IMR-90 (cell line): Measurements from ENCODE around the gene RC3H2. TPM values are rescaled to one million over a fixed set of nuclear protein-coding genes. Genes with fewer than 3 reads are reported as not detected.

Source experiments
- ATAC-seq: fragments of 200-7000 bp; cut with Tn5 transposase; 2 replicates; pipeline ENCODE4 v1.9.1; 2020; ENCODE audit warnings: low read depth, mild to moderate bottlenecking, moderate library complexity
- BruUV-seq: library from RNA; stranded (reverse); fragments of 400-500 nt; replicated peaks from 2 replicates; lab custom pipeline; 2021; lab: Mats Ljungman, UMichigan
- CTCF ChIA-PET: fragments of 300-600 bp; formaldehyde crosslinking; extraction: SDS; loops from one replicate; lab custom pipeline; 2021; ENCODE audit warnings: antibody characterized with exemption; lab: Yijun Ruan, JAX
- POLR2A ChIA-PET: fragments of 300-600 bp; sonication (Branson Sonifier 250); formaldehyde crosslinking; loops from one replicate; lab custom pipeline; 2022; ENCODE audit warnings: antibody characterized with exemption; ENCODE audit not compliant: unreplicated experiment; lab: Charles Lee
- DNase-seq: peaks from one replicate; pipeline ENCODE4 v3.0.0; 2013
- H2AFZ ChIP-seq: replicated peaks from 2 replicates; pipeline ENCODE3; 2013; ENCODE audit warnings: low read length, mild to moderate bottlenecking; ENCODE audit not compliant: poor library complexity
- H2AK5ac ChIP-seq: 2 replicates; pipeline ENCODE4 v1.6.1; 2013; ENCODE audit warnings: low read depth, low read length, inconsistent platforms
- H2AK9ac ChIP-seq: replicated peaks from 2 replicates; pipeline ENCODE3; 2013; ENCODE audit warnings: mild to moderate bottlenecking, low read depth, low read length, moderate library complexity; ENCODE audit not compliant: poor library complexity
- H2BK120ac ChIP-seq: 2 replicates; pipeline ENCODE4 v1.6.1; 2013; ENCODE audit warnings: low read depth, low read length, inconsistent platforms
- H2BK15ac ChIP-seq: 3 replicates; pipeline ENCODE4 v1.6.1; 2013; ENCODE audit warnings: low read depth, low read length, inconsistent platforms
- H2BK20ac ChIP-seq: 2 replicates; pipeline ENCODE4 v1.6.1; 2013; ENCODE audit warnings: low read depth, mild to moderate bottlenecking, inconsistent platforms, low read length, moderate library complexity
- H2BK5ac ChIP-seq: 2 replicates; pipeline ENCODE4 v1.6.1; 2013; ENCODE audit warnings: mild to moderate bottlenecking, low read depth, low read length, inconsistent platforms; ENCODE audit not compliant: poor library complexity, severe bottlenecking
- H3K14ac ChIP-seq: replicated peaks from 2 replicates; pipeline ENCODE4 v1.6.1; 2013; ENCODE audit warnings: low read depth, low read length, inconsistent platforms
- H3K18ac ChIP-seq: 2 replicates; pipeline ENCODE4 v1.6.1; 2013; ENCODE audit warnings: low read depth, low read length, control low read depth
- H3K23ac ChIP-seq: 2 replicates; pipeline ENCODE4 v1.6.1; 2013; ENCODE audit warnings: low read depth, low read length, inconsistent platforms
- H3K27ac ChIP-seq: 2 replicates; pipeline ENCODE4 v1.5.1; 2013; ENCODE audit warnings: mild to moderate bottlenecking, control low read depth, low read length; ENCODE audit not compliant: insufficient read depth
- H3K27me3 ChIP-seq: 2 replicates; pipeline ENCODE4 v1.6.1; 2013; ENCODE audit warnings: low read length; ENCODE audit not compliant: control insufficient read depth, insufficient read depth
- H3K36me3 ChIP-seq: 2 replicates; pipeline ENCODE4 v1.6.1; 2013; ENCODE audit warnings: low read length, mixed read lengths; ENCODE audit not compliant: control insufficient read depth, insufficient read depth
- H3K4ac ChIP-seq: 2 replicates; pipeline ENCODE4 v1.6.1; 2013; ENCODE audit warnings: low read depth, low read length, inconsistent platforms
- H3K4me1 ChIP-seq: 2 replicates; pipeline ENCODE4 v1.6.1; 2013; ENCODE audit warnings: low read length, mixed read lengths; ENCODE audit not compliant: control insufficient read depth, insufficient read depth
- H3K4me2 ChIP-seq: 2 replicates; pipeline ENCODE4 v1.6.1; 2013; ENCODE audit warnings: low read depth, mild to moderate bottlenecking, control low read depth, low read length, moderate library complexity
- H3K4me3 ChIP-seq: 2 replicates; pipeline ENCODE4 v1.5.1; 2013; ENCODE audit warnings: low read depth, mild to moderate bottlenecking, control low read depth, low read length, moderate library complexity; ENCODE audit not compliant: insufficient read depth
- H3K56ac ChIP-seq: 2 replicates; pipeline ENCODE4 v1.6.1; 2013; ENCODE audit warnings: low read length, inconsistent platforms; ENCODE audit not compliant: insufficient read depth; ENCODE audit errors: extremely low read depth
- H3K79me1 ChIP-seq, 2 experiments: 2 replicates each; pipeline ENCODE4 v1.6.1; 2013; ENCODE audit warnings: low read length in 2 of 2, inconsistent platforms in 1 of 2, low read depth in 1 of 2
- H3K9ac ChIP-seq: 2 replicates; pipeline ENCODE4 v1.6.1; 2013; ENCODE audit warnings: low read depth, low read length, control low read depth
- H3K9me1 ChIP-seq: 2 replicates; pipeline ENCODE4 v1.6.1; 2013; ENCODE audit warnings: low read length, inconsistent platforms; ENCODE audit not compliant: insufficient read depth
- H3K9me3 ChIP-seq: 2 replicates; pipeline ENCODE4 v1.6.1; 2013; ENCODE audit warnings: low read length; ENCODE audit not compliant: control insufficient read depth, insufficient read depth
- H4K20me1 ChIP-seq: 2 replicates; pipeline ENCODE4 v1.6.1; 2013; ENCODE audit warnings: low read length, inconsistent platforms; ENCODE audit not compliant: insufficient read depth
- H4K5ac ChIP-seq: 2 replicates; pipeline ENCODE4 v1.6.1; 2013; ENCODE audit warnings: mild to moderate bottlenecking, low read depth, low read length, control low read depth
- H4K8ac ChIP-seq, 2 experiments: 2 replicates each; pipeline ENCODE4 v1.6.1; 2013; ENCODE audit warnings: low read depth in 2 of 2, low read length in 2 of 2, control low read depth in 1 of 2, inconsistent platforms in 1 of 2
- H4K91ac ChIP-seq: 2 replicates; pipeline ENCODE4 v1.6.1; 2013; ENCODE audit warnings: low read depth, low read length, inconsistent platforms; ENCODE audit not compliant: insufficient read depth
- RAD21 ChIP-seq: IDR thresholded peaks from 2 replicates; pipeline ENCODE4 v1.6.1; 2012; ENCODE audit warnings: low read length, improper control_type of control experiment
- SMC3 ChIP-seq: fragments of 150-350 bp; IDR thresholded peaks from 2 replicates; pipeline ENCODE4 v1.6.1; 2016; ENCODE audit warnings: low read depth, mild to moderate bottlenecking, antibody characterized with exemption, low read length, moderate library complexity
- WGBS, 2 experiments: methylation state at CpG; one replicate each; pipeline versions ENCODE4 v1.1.5 to v1.1.7; 2013; ENCODE audit warnings: missing lambda C conversion rate in 2 of 2; ENCODE audit not compliant: insufficient read length in 1 of 2; ENCODE audit errors: extremely low coverage in 2 of 2; 5-methylcytosine and 5-hydroxymethylcytosine counted together
- dilution Hi-C: fragments of 300-500 bp; cut with HindIII; formaldehyde crosslinking; loops from one replicate; pipeline ENCODE4 v1.14.3; 2018; ENCODE audit warnings: low sequenced_read_pairs; ENCODE audit not compliant: unreplicated experiment
- in situ Hi-C: fragments of 300-500 bp; cut with MboI; formaldehyde crosslinking; loops from 3 replicates; pipeline ENCODE4 v1.14.3; 2019; ENCODE audit warnings: low sequenced_read_pairs, inconsistent platforms, mixed read lengths
- intact Hi-C: fragments of 100-400 bp; cut with micrococcal nuclease; formaldehyde crosslinking; loops from 2 replicates; pipeline ENCODE4 v1.10.0; 2022
- polyA plus RNA-seq, 3 experiments: library from polyadenylated mRNA; depleted of rRNA; stranded (reverse); fragments of >200 nt; gene quantifications; 2 replicates each; pipeline ENCODE4 v1.2.3, GENCODE V29; 2012; ENCODE audit warnings: low replicate concordance in 1 of 3
- total RNA-seq: library from RNA; depleted of rRNA; stranded (reverse); fragments of >200 nt; gene quantifications from 2 replicates; pipeline ENCODE4 v1.2.3, GENCODE V29; 2012
- TF ChIP-seq, protein P1 (sequence below): fragments of 150-350 bp; IDR thresholded peaks from 2 replicates; pipeline ENCODE4 v1.6.1; 2016; ENCODE audit warnings: low read depth, mild to moderate bottlenecking, low read length, moderate library complexity, borderline replicate concordance
- TF ChIP-seq, protein P2 (sequence below): conservative IDR thresholded peaks from 2 replicates; pipeline ENCODE4 v1.5.1; 2012; ENCODE audit warnings: mild to moderate bottlenecking, low read depth, low read length, improper control_type of control experiment

Gene RC3H2
- total and polyA plus RNA-seq, 2 of the 4 experiments (the other 2 are of a cell fraction) = 14.7 to 58.4 TPM

DNA sequence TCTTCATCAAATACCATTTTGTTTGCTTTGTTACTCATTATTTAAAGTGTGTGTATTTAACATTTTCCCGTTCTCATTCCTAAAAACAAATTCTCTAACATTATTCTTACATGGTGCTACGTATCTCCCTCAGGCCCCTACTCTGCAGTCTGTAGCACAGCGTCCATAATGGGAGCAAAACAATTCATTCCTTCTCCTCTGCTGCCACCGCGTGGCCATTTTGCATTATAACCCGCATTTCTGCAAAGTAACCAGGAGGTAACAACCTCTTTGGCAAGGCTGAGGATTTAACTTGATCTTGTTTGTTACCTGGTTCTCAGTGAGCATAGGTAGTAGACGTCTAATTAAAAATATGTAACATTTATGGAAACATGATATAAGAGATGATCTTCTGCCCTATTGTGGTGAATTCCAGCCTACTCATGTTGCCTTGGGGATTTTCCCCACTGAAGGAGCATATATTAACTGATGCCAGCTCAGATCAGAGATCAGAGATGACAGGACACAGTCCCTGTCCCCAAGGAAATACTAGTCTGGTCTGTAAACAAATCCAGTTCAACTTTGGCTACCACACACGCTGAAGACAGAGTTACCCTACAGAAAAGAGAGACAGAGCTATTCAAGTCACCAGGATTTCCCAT lies 94.7 kb downstream of the RC3H2 start:
- H3K56ac ChIP-seq = no peak overlapping the region
- dilution Hi-C loops = no loop called here
- H2BK120ac ChIP-seq = peak overlapping the region; percentile 51
- no peak overlapping the region for H3K27ac ChIP-seq
- H3K14ac ChIP-seq = no peak overlapping the region
- peaks cover 1 to 3% of the 10 kb centered on the region in 2 experiments; a peak in 1 of 4 replicates for H3K79me1 ChIP-seq
- H3K4me1 ChIP-seq = no peaks in the 10 kb centered on the region
- no peaks in the 10 kb centered on the region for H3K9me1 ChIP-seq
- no peak overlapping the region for H2BK20ac ChIP-seq
- intact Hi-C loops = loop anchor here (1.0 to 10.0 kb wide), 5 partner anchors 311 to 716 kb away; partner anchors contain the start of gene TTLL11
- H3K4ac ChIP-seq = 0 out of 2 replicates have a peak overlapping the region, but pooled peaks have one; percentile 16
- no peak overlapping the region for H2BK5ac ChIP-seq
- H3K36me3 ChIP-seq = peaks cover 2% of the 10 kb centered on the region
- no CpG with 5 or more reads among the region's 8 CpGs for WGBS, 2 experiments
- H3K4me3 ChIP-seq = no peak overlapping the region
- no peak overlapping the region for H3K9ac ChIP-seq
- in situ Hi-C loops = loop anchor here (5.0 to 10.0 kb wide), 3 partner anchors 348 to 688 kb away; partner anchors contain the start of gene PTGS1
- no peak overlapping the region for H3K18ac ChIP-seq
- peaks cover 4% of the 10 kb centered on the region for H3K9me3 ChIP-seq
- H2AK9ac ChIP-seq = no peak overlapping the region
- BruUV-seq = no TSS peak
- H4K91ac ChIP-seq = no peak overlapping the region
- no peaks in the 10 kb centered on the region for H3K27me3 ChIP-seq
- no peak overlapping the region for H4K5ac ChIP-seq
- no peak overlapping the region for H2AK5ac ChIP-seq
- H3K4me2 ChIP-seq = no peak overlapping the region
- POLR2A ChIA-PET = no interaction called here
- no peak overlapping the region for H4K8ac ChIP-seq
- H2BK15ac ChIP-seq = no peak overlapping the region
- CTCF ChIA-PET = interaction anchor here (0.6 to 1.8 kb wide), 5 partner anchors 28 to 356 kb away, joined by 3 to 5 read pairs (median 3); no protein-coding TSS in a partner anchor
- DNase-seq (peak; percentile 74), ATAC-seq (peak; percentile 96)
- no peaks in the 10 kb centered on the region for H4K20me1 ChIP-seq
- H3K23ac ChIP-seq = no peak overlapping the region
- no peak overlapping the region for H2AFZ ChIP-seq
- TF ChIP-seq, protein P1, sequence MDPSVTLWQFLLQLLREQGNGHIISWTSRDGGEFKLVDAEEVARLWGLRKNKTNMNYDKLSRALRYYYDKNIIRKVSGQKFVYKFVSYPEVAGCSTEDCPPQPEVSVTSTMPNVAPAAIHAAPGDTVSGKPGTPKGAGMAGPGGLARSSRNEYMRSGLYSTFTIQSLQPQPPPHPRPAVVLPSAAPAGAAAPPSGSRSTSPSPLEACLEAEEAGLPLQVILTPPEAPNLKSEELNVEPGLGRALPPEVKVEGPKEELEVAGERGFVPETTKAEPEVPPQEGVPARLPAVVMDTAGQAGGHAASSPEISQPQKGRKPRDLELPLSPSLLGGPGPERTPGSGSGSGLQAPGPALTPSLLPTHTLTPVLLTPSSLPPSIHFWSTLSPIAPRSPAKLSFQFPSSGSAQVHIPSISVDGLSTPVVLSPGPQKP = no peak
- TF ChIP-seq SMC3 (peak; percentile 96), RAD21 (peak; percentile 94)
- TF ChIP-seq, protein P2, sequence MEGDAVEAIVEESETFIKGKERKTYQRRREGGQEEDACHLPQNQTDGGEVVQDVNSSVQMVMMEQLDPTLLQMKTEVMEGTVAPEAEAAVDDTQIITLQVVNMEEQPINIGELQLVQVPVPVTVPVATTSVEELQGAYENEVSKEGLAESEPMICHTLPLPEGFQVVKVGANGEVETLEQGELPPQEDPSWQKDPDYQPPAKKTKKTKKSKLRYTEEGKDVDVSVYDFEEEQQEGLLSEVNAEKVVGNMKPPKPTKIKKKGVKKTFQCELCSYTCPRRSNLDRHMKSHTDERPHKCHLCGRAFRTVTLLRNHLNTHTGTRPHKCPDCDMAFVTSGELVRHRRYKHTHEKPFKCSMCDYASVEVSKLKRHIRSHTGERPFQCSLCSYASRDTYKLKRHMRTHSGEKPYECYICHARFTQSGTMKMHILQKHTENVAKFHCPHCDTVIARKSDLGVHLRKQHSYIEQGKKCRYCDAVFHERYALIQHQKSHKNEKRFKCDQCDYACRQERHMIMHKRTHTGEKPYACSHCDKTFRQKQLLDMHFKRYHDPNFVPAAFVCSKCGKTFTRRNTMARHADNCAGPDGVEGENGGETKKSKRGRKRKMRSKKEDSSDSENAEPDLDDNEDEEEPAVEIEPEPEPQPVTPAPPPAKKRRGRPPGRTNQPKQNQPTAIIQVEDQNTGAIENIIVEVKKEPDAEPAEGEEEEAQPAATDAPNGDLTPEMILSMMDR = peak; percentile 87
